ENCODE measurements around the gene ABCA12.

ABCA12 gene

DNA sequence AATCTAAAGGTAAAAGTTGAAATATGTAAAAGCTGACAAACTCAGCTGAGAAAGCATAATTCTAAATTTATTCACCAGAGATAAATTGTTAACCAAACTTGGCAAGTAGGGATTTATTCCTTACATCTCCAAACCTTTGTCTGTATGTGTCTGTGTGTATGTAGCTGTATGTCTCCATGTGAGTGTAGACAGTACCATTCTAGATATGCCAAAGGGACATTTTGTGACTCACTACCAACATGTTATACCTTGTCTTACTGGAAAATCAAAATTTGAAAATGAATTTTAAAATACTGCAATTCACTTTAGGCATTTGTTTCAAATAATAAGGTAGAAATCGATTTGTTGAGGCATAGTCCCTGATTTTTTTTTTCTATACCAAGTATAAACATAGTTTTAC is 102.1 kb downstream of the ABCA12 start:
- DNase-seq (ENCODE audit: low read depth, low spot score), result no peak

DNA sequence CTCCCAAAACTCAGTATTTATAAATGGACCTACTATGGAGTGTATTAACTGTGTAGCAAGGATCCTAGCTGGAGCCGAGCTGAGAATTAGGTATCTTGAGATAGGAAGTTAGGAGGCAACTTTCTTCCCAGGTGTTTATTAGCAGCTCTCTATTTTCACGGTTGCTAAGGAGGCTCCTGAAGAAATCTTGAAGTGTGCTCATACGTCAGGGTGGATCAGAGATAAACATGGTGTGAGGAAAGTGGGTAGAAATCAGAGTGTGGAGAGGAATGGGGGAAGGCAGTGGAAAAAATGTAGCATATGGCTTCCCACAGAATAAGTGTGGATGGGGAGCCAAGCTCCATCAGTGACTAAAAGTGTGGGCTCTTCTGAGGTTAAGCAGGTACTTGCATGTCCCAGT is 104.3 kb downstream of the ABCA12 start:
- no peak for DNase-seq (ENCODE audit: low read depth, low spot score)

DNA sequence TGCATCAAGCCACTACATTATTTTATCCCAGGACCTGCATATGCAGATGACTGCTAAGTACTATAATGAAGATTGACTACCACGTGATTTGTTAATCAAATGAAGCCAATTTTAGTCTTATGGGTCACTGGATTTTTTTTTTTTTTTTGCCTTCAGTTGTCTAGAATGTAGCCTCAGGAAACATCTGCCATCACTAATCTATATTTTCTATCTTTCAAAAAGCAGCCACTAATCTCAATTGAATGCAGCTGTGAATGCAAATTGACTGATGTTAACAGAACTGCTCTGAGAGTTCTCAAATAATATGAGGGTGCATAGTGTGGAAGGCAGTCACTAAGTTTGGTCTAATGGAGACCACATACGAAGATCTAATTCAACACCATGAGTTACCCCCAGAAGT is 106.3 kb downstream of the ABCA12 start:
- DNase-seq (ENCODE audit: low read depth, low spot score), result no peak

DNA sequence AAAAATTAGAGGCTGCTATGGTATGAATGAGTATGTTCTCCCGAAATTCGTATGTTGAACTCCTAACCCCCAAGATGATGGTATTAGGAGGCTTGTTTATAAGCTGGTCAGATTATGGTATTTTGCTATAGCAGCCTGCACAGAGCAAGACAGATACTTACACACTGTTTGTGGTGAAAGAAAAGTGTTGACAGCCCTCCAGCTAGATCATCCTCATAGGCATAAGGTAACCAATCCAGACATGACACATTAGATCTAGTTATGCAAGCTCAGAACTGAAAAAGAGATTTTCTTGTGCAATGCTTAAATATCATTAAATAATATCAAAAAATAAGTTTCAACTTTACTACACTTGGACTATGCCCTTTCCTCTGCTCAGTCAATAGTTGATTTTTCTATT is 107.1 kb downstream of the ABCA12 start:
- DNase-seq (ENCODE audit: low read depth, low spot score), result no peak

DNA sequence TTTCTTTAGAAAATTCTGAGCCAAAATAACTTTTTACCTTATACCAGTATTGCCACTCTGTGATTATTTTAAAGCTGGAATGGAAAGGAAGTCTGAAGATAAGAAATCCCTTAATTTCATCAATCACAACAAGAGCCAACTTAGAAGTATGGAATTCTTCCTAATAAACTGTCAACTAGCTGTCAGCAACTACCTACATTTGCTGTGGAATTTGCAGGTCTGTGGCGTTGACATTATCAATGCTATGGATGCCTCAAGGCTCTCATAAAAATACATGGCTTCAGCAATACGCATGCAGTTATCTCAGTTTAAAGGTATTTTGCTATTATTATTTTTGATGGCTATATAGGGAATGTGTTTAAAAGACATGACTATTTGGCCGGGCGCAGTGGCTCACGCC is 108.5 kb downstream of the ABCA12 start:
- no peak for DNase-seq (ENCODE audit: low read depth, low spot score)

DNA sequence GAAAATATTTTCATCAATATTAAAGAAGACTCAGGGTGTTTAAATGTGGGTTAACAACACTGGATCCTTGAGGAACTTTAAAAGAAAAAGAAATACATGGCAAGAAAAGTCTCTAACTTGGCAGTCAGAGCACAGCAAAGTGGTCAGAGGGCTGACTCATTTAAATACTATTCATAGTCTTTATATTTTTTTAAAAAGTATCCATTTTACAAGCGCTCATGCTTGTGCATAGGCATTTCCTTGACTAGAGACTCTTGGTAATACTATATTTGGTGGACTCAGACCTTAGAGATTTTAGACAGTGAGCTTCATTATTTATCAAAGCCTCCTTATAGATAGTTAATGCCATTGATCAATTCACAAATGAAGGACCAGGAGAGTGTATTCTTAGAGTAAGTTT is 110.2 kb downstream of the ABCA12 start:
- no peak for DNase-seq (ENCODE audit: low read depth, low spot score)

DNA sequence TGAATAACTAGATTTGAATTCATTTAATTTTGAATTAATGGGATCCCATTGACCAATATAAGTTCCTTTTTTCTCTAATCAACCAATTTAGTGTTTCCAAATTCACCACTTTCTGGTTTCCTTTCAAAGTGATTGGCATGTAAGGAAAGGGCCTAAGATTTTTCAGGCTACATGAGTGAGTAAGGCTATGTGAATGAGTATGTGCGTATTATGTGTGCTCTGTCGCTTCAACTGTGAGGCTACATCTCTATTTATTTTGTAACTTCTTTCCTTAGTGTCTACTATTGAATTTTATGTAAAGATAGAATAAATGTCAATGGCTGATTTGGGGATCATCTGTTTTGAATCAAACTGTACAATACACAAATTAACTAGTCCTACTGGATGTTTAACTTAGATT is 110.6 kb downstream of the ABCA12 start:
- DNase-seq (ENCODE audit: low read depth, low spot score), result no peak

DNA sequence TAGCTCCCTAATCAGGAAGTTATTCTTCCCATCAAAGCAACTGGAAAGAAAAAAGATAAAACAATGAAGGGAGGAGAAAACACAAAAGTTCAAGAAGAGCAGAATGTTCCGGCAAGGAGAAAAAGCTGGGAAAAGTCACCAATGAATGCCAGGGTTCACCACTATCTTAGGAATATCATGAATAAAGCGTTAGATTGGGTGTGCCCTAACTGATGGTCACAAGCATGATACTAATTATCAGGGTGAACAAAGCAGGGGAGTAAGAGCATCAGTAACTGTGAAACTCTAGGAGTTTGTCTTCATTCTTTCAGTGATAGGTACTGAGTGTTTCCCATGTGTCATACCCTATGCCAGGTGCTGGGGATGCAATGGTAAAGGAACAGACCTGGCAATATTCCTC is 115.5 kb downstream of the ABCA12 start:
- DNase-seq (ENCODE audit: low read depth, low spot score), result no peak

DNA sequence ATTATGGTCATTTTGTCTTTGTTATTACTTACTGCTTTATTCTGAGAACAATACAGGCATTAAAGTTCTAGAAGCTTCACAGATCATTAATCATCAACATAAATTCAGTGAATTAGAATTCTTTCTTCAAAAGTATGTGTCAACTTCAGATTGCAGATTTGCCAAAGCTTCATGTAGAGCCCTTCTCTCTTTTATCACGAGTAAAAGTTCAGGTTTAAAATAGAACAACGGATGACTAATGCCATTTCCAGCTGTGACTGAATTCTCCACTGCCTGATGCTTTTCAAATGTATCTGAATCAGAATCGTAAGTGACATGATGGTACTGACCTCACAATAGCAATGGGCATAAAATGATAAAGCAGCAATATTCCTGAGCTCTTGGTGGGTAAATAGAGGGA is 116.0 kb downstream of the ABCA12 start:
- no peak for DNase-seq (ENCODE audit: low read depth, low spot score)

DNA sequence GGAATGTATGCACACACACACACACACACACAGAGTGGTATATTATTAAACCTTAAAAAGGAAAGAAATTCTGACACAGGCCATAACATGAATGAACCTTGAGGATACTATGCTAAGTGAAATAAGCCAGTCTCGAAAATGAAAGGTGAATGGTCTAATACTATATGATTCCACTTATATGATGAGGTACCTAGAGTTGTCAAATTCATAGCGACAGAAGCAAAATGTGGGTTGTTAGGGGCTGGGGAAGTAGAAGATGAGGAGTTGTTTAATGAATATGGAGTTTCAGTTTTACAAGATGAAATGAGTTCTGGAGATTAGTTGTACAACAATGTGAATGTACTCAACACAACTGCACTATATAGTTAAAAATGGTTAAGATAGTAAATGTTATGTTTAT is 118.1 kb downstream of the ABCA12 start:
- DNase-seq (ENCODE audit: low read depth, low spot score), result no peak

DNA sequence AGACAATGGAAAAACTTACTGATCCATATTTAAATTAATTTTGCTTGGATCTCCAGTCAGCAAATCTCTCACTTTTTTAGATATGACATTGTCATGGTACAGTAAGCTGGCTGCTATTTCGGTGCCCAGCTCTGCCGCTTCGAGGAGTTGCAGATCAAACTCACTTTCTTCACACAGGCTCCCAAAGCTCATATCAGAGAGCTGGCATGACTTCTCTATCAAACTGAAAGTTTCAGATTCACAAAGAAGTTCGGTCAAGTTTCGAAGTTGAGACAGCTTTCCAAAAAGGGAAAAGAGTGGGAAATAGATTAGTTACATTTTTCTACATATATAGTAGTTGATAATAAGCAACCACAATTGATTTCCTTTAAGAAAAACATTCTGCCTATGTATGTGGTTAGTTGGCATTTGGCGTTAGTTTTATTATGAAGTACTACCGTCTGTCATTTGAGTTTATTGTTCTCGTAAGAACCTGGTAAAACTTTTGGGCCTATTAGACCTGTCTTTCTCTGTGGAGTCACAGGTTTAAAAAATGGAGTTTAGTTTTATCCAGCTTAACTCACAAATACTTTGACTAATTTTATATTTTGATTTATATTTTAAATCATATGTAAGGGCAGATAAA is 118.8 kb downstream of the ABCA12 start:
- DNase-seq (ENCODE audit: low read depth, low spot score), result no peak

DNA sequence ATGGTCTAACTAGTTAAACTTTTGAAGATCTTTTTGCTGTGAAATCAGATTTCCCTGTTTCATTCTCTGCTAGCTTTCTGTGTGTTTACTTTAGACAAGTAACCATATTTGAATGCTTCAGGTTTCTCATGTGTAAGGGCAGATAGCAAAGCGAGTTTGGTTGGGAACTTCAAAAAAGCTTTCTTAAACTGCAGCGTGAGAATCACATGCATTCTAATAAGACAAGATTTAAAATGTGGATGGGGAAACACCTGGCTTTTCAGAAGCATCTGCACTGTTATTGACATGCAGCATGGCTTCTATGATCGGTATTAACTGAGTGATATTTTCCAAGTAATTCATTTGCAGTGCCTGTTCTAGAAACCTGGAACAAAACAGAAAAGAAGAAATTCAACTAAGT is 119.3 kb downstream of the ABCA12 start:
- no peak for DNase-seq (ENCODE audit: low read depth, low spot score)

DNA sequence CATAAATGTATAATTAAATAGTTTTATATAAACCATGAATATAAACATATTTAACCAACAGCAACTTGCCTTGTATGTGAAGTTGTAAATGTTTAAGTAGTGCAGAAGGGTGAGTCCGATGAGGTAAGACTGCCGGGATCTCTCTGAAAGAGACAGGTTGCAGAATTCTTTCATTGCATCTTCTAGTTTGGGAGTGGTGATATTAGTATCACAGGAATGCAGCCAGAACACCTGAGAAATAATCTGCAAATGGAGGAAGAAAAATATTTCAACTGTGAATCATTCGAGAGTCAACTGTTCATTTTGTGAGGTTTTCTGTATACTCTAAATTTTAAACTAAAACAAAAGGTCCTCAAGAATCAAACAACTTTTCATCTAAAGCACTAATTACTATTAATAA is 123.0 kb downstream of the ABCA12 start:
- DNase-seq (ENCODE audit: low read depth, low spot score), result no peak

DNA sequence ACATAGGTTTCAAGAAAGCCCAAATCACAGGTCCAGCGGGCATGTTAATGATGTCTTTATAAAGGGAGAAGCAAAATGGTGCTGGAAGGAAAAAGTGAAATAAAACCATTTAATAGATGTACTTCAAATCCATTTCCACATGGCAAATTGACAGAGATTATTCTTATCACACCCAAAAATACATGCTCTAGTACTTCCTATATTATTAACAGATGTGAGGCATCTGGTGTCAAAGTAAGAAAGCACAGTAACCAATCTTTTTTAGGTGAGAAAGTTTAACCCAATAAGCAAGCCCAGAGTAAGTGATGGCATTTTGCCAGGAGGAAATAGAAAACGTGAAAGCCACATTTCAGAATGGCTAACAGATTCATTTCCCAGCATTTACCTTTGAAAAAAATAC is 128.0 kb downstream of the ABCA12 start:
- no peak for DNase-seq (ENCODE audit: low read depth, low spot score)

DNA sequence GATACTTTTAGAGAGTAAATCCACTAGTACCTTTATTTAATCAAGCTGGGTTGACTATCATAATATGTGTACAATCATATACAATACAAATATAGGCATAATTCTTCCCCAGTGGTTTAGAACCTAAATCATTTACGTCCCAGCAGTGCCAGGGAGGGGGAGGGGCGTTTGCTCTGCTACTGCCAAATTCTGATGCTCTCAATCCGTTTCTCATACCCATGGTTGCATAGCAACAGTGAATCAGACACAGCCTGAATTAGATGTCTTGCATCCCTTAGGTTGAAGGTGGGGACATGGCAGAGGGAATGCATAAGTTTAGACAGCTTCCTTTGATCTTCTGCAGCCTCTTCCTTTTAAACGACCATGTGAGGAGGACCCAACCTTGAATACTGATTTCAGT is 135.4 kb downstream of the ABCA12 start:
- DNase-seq (ENCODE audit: low read depth, low spot score), result no peak

DNA sequence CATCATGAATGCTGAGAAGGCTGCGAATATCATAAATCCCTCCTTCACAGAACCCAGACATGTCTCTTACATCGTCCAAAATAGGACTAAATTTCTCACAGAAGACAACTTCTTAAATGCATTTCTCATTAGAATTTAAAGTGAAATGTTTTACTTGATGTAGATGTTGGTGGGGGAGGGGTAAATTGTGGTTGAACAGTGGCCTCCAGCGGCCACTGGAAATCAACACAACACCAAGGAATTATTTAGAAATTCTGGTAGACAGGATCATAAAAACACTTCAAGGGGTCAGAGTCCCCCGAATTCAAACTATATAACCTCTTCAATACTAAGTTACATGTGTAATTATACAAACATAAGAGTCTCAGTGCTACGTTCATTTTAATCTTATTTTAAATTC is 135.9 kb downstream of the ABCA12 start:
- no peak for DNase-seq (ENCODE audit: low read depth, low spot score)

DNA sequence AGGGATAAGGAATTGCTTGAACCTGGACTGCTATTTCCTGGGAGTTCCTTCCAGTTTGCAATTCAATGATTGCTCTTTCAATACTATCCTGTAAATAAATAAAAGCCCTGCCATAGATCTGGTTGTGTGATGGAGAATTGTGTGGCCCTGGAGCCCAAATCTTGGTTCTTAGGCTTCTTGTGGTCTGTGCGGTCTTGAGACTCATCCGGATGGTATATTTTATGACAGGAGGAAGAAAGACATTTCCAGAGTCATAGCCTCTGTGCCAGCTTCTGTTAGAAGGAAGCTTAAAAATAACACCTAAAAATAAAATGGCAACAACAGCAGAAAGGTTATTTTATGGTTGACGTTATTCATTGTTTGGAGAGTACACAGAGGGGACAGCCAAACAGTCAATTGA is 137.7 kb downstream of the ABCA12 start:
- DNase-seq (ENCODE audit: low read depth, low spot score), result no peak

DNA sequence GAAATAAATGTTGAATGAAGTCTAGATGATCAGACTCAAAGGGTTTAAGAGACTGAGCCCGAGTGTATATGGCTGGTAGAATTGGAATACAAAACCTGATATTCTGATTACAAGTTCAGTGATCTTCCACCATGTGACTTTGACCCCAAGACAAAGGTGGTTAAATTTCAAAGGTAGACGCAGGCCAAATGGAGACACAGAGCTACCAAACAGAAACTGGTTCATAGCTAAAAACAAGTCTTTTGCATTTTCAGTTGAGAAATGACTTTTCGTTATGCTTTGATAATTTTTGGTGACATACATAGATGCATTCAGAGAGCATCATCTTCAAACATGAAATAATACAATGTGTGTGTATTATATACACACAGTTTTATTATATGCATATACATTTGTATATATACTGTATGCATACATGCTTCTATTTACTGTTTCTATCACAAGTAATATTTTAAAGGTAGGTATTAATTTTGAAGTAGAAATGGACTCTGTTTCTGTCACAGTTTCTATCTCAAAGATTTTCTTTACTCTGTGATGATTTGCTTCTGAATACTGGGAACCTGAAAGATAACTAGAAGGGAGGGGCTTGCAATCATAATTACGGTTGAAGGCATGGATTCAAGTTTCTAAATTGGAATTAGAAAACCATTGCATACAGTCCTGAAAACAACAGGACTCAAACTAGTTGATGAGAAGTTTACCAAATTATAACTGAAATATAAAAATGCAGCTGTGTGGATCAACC is 142.3 kb downstream of the ABCA12 start:
- DNase-seq (ENCODE audit: low read depth, low spot score), result no peak

DNA sequence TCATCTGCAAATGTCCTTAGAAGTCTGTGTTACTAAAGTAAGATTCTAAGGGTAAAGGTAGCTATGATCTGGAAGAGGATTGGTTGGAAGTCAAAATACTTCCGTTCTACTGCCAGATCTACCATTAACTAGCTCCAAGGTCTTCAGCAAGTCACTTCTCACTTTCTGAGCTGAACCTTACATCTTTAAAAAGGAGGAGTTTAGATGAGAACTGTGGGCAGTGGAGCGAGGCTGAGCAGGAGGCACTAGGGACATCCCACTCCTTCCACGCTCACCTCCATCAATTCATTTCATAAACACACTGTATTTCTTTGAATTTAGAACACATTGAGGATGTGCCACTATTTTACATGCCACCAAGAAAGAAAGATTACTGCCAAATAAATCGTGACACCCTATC is 143.0 kb downstream of the ABCA12 start:
- no peak for DNase-seq (ENCODE audit: low read depth, low spot score)

DNA sequence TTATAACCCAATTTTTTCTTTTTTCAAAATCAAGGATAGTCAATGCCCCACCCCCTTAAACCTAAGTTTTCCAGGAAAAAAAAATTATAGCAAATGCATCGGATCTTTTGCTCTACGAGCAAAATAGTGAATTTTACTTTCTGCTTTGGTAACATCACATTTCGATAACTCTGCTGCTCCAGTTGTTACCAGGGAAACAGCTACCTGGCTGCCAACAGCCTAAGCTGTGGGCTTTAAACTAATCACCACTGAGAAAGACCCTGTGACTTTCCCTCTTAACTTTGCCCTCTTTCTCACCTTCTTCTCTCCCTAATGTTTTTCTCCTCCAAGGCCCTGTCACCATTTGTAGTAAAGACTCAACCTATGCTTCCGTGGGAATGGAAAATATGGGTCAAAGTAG is 145.5 kb downstream of the ABCA12 start:
- no peak for DNase-seq (ENCODE audit: low read depth, low spot score)

DNA sequence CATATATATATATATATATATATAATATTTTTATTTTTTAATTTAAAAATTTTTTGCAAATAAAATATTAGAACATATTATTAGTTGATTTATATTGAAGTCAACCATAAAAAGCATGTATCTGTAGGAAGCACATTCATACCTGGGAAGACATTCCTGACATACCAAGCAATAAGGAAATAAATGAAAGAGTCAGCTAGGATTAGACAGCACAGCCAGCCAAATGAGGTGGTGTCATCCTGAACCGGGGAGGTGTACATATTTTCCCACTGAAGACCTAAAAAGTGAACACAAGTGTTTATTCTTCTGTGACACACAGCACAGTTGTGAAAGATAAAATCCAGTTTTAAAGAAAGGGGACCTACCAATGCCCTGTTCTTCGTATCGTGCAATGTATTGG is 149.2 kb downstream of the ABCA12 start:
- no peak for DNase-seq (ENCODE audit: low read depth, low spot score)

DNA sequence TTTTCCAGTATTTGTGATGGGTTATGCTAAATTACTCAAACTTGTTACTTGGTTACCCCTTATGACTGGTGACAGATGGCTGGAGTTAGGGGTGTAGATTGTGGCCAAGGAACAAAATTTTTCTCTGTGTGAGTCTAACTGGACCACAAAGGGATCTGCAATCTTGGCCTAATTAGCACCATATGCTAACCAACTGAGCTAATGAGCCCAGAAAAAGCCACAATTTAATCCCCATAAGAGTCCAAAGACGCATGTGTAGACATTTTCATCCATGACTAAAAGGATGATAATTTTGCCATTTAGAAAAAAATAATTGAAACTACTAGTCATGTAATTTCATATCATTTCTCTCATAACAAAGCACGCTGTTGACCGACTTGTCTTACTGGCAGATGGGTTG is 151.2 kb downstream of the ABCA12 start:
- no peak for DNase-seq (ENCODE audit: low read depth, low spot score)

DNA sequence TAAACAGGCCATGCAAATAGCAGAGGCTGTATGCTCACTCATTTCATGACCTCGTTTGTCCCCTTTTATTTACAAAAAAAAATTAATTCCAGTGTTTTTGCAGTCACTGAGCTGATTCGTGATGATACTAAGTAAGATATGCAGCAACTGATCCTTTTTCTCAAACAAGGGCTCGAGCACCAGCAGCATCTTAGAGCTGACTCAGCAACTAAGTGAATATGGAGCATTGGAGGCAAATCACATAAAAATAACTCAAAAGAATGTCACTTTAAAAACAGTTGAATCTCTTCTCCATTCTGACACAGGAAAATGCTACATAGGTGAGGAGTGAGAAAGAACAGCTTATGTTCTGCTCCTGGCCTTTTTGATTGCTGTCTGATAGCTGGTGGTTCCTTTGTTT is 152.8 kb downstream of the ABCA12 start:
- DNase-seq (ENCODE audit: low read depth, low spot score), result no peak

DNA sequence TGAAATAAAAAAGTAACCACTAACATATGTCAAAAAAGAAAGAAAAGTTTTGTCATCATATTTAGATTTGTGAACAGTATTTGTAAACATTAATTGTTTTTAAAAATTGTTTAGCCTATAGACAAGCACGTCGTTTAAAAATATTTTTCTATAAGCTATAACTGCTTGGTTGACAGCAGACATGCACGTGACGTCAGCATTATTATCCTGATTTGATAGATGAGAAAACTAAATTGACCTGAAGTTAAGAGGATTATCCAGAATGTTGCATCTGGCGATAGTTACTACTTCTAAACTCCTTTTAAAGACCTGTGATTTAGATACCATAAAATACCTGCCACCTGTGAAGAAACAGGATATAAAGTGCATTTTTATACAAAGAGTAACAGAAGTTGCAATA is 172.0 kb downstream of the ABCA12 start:
- no peak for DNase-seq (ENCODE audit: low read depth, low spot score)
